T-helper 1 cell treated with Interleukin-12 subunit alpha and Interleukin-12 subunit beta and Interleukin-4 antibody, amounts not matched to agents 30 μg/mL and 1 μg/mL, for 36 hours (primary cell): ENCODE data around the gene SMIM5.

Experiments used
- H3K27ac Mint-ChIP-seq: one replicate; pipeline ENCODE4 v1.8.0; 2021; ENCODE audit warnings: mild to moderate bottlenecking, mixed read lengths
- H3K27me3 Mint-ChIP-seq: one replicate; pipeline ENCODE4 v1.8.0; 2021; ENCODE audit warnings: low read depth, mixed read lengths
- H3K36me3 Mint-ChIP-seq: one replicate; pipeline ENCODE4 v1.8.0; 2021; ENCODE audit warnings: low read depth, mixed read lengths
- H3K4me1 Mint-ChIP-seq: one replicate; pipeline ENCODE4 v1.8.0; 2021; ENCODE audit warnings: low read depth, mixed read lengths
- H3K4me3 Mint-ChIP-seq: one replicate; pipeline ENCODE4 v1.8.0; 2021; ENCODE audit warnings: mild to moderate bottlenecking, moderate library complexity, mixed read lengths
- H3K9me3 Mint-ChIP-seq: one replicate; pipeline ENCODE4 v1.8.0; 2021; ENCODE audit warnings: mixed read lengths

Gene SMIM5

GRCh38 chr17:75627094-75627493, 6.1 kb upstream of the SMIM5 start:
- no peak overlapping the region for H3K4me3 Mint-ChIP-seq
- H3K9me3 Mint-ChIP-seq = no peaks in the 10 kb centered on the region
- H3K36me3 Mint-ChIP-seq = no peaks in the 10 kb centered on the region
- H3K27ac Mint-ChIP-seq = no peak overlapping the region
- no peaks in the 10 kb centered on the region for H3K27me3 Mint-ChIP-seq
- H3K4me1 Mint-ChIP-seq = no peaks in the 10 kb centered on the region

GRCh38 chr17:75628425-75628824, 4.8 kb upstream of the SMIM5 start:
- Mint-ChIP-seq H3K9me3 (no peaks in the 10 kb centered on the region), H3K36me3 (no peaks in the 10 kb centered on the region), H3K27me3 (no peaks in the 10 kb centered on the region), H3K4me1 (no peaks in the 10 kb centered on the region), H3K27ac (no peak overlapping the region), H3K4me3 (no peak overlapping the region)

GRCh38 chr17:75629157-75629556, 4.1 kb upstream of the SMIM5 start:
- Mint-ChIP-seq H3K4me3 (no peak overlapping the region), H3K27ac (no peak overlapping the region), H3K9me3 (no peaks in the 10 kb centered on the region)

GRCh38 chr17:75630071-75630917, 2.9 kb upstream of the SMIM5 start:
- no peak overlapping the region for H3K27ac Mint-ChIP-seq
- H3K27me3 Mint-ChIP-seq = no peaks in the 10 kb centered on the region
- H3K4me3 Mint-ChIP-seq = no peak overlapping the region
- no peaks in the 10 kb centered on the region for H3K36me3 Mint-ChIP-seq
- H3K9me3 Mint-ChIP-seq = no peaks in the 10 kb centered on the region
- no peaks in the 10 kb centered on the region for H3K4me1 Mint-ChIP-seq

More at GRCh38 chr17:75629157-75629556, 4.1 kb upstream of the SMIM5 start:
- no peaks in the 10 kb centered on the region for H3K36me3 Mint-ChIP-seq
- no peaks in the 10 kb centered on the region for H3K4me1 Mint-ChIP-seq
- H3K27me3 Mint-ChIP-seq = no peaks in the 10 kb centered on the region

DNA sequence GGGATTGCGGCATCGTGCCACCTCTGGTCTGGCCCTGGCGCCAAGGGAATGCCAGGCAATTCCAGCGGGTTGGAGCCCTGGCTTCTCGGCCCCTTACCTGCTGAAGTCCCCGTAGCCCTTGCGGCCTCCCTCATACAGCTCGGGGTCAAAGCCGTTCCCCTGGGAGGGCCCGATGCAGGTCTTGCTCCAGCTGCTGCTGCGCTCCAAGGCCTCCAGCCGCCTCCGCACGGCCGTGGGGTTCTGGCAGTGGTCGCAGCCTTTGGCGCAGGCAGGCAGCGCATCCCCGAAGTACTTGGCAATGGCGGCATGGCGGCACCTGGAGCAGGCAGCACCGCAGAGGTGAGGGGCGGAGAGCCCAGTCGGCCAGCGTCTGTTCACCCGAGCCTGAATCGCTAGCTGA, 1.9 kb upstream of the SMIM5 start:
- Mint-ChIP-seq H3K9me3 (no peaks in the 10 kb centered on the region), H3K36me3 (no peaks in the 10 kb centered on the region), H3K4me3 (no peak overlapping the region), H3K27ac (no peak overlapping the region), H3K27me3 (no peaks in the 10 kb centered on the region), H3K4me1 (no peaks in the 10 kb centered on the region)

DNA sequence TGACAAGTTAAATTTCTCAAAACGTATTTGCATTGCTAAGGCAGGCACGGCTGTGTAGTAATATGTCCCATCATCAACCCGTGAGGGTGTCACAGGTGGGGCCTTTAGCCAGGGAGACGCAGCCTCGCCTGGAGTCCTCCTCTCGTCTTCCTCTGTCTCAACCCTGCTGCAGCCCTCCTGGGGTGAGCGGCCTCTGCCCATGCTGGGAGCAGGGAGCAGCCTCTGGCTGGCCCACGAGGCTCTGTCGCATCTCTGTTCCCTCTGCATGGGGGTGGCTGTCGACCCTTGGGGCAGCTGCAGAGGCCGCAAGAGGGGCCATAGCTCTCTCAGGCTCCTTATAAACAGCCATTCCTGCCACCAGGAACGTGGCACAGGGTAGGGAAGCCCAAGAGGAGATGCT, 806 bp upstream of the SMIM5 start:
- no peak overlapping the region for H3K4me3 Mint-ChIP-seq
- H3K27me3 Mint-ChIP-seq = no peaks in the 10 kb centered on the region
- no peaks in the 10 kb centered on the region for H3K9me3 Mint-ChIP-seq
- H3K36me3 Mint-ChIP-seq = no peaks in the 10 kb centered on the region
- no peaks in the 10 kb centered on the region for H3K4me1 Mint-ChIP-seq
- H3K27ac Mint-ChIP-seq = no peak overlapping the region

DNA sequence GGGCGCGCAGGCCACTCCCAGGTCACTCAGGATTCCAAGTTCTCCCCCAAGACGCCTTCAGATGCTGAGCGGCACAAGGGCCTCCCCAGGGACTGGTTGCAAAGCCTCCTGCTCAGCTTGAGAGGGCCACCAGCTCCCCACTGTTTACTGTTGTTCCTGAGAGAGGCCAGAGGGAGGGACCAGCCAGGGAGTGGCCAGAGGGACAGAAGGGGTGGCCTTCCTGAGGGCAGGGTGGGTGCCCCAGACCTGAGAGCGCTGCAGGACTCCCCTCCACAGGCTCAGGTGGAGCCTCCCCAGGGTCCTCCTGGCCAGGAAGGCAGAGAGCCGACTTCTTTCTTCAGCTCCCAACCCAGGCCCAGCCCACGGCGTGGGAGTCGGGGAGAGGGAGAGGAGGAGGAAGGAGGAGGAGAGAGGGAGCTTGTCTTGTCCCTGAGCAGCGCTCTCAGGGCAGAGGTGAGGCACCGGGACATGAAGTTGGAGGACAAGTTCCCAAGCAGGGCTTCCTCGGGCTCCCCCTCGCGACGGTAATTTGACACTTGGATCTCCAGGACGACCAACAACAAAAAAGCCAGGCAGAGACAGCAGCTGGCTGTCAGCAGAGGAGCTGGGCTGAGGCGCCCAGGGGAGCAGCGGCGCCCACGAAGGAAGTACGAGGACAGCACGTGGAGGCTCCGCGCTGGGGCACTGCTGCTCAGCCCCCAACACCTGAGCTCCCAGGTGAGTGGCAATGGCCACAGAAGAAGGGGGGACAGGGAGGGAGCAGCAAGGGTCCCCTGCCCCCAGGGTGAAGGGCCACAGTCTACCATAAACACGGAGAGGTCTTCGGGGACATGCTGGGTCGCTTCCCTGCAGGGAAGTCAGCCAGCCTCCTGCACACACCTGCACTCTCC, 497 bp downstream of the SMIM5 start:
- no peaks in the 10 kb centered on the region for H3K27me3 Mint-ChIP-seq
- no peaks in the 10 kb centered on the region for H3K4me1 Mint-ChIP-seq
- no peaks in the 10 kb centered on the region for H3K9me3 Mint-ChIP-seq
- H3K27ac Mint-ChIP-seq = no peak overlapping the region
- no peaks in the 10 kb centered on the region for H3K36me3 Mint-ChIP-seq
- no peak overlapping the region for H3K4me3 Mint-ChIP-seq

GRCh38 chr17:75634376-75634740, 1.1 kb downstream of the SMIM5 start:
- H3K27me3 Mint-ChIP-seq = no peaks in the 10 kb centered on the region
- H3K27ac Mint-ChIP-seq = no peak overlapping the region
- H3K9me3 Mint-ChIP-seq = no peaks in the 10 kb centered on the region
- no peaks in the 10 kb centered on the region for H3K4me1 Mint-ChIP-seq
- H3K4me3 Mint-ChIP-seq = no peak overlapping the region
- H3K36me3 Mint-ChIP-seq = no peaks in the 10 kb centered on the region

DNA sequence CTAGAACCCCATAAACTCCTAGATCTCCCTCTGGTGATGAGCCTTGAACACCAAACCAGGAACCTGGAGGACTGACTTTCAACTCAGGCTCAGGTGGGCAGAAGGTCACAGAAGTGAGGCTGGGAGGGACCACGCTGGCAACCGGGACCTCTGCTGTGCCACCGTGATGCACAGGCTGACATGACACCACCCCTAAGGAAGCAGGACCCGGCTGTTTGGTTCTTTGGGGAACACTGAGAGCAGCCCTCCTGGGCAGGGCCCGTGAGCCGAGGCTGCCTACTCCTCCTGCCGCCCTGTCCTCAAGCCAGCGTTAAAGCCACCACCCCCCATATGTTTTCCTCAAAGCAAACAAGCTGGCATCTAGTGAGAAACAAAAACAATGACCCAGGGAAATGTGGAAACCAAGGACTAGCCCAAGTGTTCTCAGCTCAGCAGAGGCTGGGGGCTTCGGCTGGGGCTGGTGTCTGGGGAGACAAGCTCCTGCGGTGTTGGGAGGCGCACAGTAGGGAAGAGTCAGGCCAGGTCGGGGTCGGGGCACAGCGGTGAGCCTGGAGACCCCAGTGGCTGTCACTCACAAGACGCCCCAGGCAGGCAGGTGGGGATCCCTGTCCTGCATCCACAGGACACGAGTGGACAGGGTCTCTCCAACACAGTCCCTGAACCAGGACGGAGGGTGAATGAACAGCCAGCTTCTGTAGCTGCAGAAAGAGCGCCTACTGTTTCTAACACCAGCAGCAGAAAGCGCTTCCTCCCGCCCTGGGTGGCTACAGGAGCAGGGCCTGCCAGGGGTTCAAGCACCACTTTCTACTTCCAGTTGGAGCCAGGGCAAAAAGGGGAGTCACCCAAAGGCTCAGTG, 1.7 kb downstream of the SMIM5 start:
- no peak overlapping the region for H3K4me3 Mint-ChIP-seq
- H3K27ac Mint-ChIP-seq = no peak overlapping the region
- no peaks in the 10 kb centered on the region for H3K27me3 Mint-ChIP-seq
- H3K36me3 Mint-ChIP-seq = no peaks in the 10 kb centered on the region
- H3K9me3 Mint-ChIP-seq = no peaks in the 10 kb centered on the region
- no peaks in the 10 kb centered on the region for H3K4me1 Mint-ChIP-seq

- Mint-ChIP-seq H3K4me1 (no peaks in the 10 kb centered on the region), H3K9me3 (no peaks in the 10 kb centered on the region), H3K27ac (no peak overlapping the region), H3K36me3 (no peaks in the 10 kb centered on the region), H3K27me3 (no peaks in the 10 kb centered on the region), H3K4me3 (no peak overlapping the region)
Observed at GRCh38 chr17:75635610-75636202, 2.5 kb downstream of the SMIM5 start.

DNA sequence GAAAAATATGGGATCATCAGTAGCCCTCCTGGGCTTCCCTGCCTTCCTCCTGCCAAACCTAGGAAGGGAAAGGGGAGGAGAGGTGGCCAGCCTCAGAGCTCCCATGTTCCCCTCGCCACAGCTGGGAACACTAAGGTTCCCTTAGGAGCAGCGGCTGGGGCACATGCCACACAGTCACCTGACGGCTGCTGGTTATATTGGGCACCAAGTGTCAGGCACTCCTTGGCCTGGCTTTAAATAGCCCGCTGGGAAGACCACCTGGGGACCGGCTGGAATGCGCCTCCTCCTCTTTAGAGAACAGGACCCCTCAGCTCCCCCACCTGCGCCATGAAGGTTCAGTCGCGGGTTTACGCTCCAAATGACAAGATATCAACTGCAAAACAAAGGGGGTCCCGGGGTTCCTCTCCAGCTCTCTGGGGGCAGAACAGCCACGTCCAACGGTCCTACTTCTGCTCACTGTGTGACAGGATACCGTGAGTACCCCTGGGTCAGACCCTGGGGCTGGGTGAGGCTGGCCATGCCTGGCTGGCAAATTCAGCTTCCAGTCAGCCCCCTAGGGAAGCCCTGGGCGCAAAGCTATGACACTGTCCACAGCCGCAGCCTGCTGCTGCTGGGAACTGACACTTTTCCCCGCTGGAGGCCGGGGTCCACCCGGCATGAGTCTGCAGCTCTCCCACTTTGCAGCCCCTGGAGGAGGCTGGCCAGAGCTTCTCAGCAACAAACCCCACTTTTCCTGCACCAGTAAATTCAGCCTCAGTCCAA, 3.3 kb downstream of the SMIM5 start:
- no peak overlapping the region for H3K4me3 Mint-ChIP-seq
- no peaks in the 10 kb centered on the region for H3K4me1 Mint-ChIP-seq
- H3K27me3 Mint-ChIP-seq = no peaks in the 10 kb centered on the region
- no peak overlapping the region for H3K27ac Mint-ChIP-seq
- no peaks in the 10 kb centered on the region for H3K36me3 Mint-ChIP-seq
- no peaks in the 10 kb centered on the region for H3K9me3 Mint-ChIP-seq

DNA sequence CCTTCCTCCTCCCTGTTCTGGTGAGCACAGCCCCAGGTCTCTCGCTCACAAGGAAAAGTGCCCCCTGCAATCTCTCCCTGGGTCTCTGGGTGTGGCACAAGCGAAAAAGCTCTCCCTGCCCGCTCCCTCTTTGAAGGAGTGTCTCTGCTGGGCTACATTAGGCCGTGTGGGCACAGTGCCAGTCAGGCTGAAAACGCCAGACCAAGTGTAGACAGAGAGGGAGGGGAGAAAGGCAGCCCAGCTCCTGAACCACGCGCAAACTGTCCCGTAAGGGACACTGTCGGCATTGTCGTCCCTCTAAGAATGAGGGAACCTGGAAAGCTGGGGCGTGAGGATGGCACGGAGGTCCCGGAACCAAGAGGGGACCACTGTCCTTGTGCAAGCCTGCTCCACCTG, 3.9 kb downstream of the SMIM5 start:
- Mint-ChIP-seq H3K4me3 (no peak overlapping the region), H3K27me3 (no peaks in the 10 kb centered on the region), H3K9me3 (no peaks in the 10 kb centered on the region), H3K36me3 (no peaks in the 10 kb centered on the region), H3K27ac (no peak overlapping the region), H3K4me1 (no peaks in the 10 kb centered on the region)

DNA sequence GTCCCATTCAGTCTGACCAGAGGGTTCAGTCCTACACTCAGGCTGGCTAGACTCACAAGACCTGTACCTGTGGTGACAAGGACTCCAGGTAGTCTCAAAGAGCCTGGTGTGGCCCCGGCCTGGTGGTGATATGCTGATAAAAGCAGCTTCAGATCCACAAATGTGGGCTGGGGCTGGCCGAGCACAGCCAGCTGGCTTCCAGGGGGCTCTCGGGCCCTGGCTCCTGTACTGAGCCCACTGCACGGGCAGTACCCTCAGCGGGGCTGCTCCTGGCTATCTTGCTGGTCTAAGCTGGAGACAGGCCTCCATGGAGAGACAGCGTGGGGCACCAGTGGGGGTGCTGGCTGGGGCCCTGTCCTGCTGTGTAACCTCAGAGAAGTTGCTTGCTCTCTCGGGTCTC, 4.3 kb downstream of the SMIM5 start:
- H3K27ac Mint-ChIP-seq = no peak overlapping the region
- H3K4me1 Mint-ChIP-seq = peaks cover 4% of the 10 kb centered on the region
- H3K4me3 Mint-ChIP-seq = no peak overlapping the region
- H3K27me3 Mint-ChIP-seq = no peaks in the 10 kb centered on the region
- no peaks in the 10 kb centered on the region for H3K9me3 Mint-ChIP-seq
- H3K36me3 Mint-ChIP-seq = no peaks in the 10 kb centered on the region
